Fibroblast of villous mesenchyme (primary cell): ENCODE data around the gene COPS8. TPM values are rescaled to one million over a fixed set of nuclear protein-coding genes. Genes with fewer than 3 reads are reported as not detected.

Source experiments
- DNase-seq: peaks from one replicate; pipeline ENCODE4 v3.0.0-alpha.2; 2010; ENCODE audit warnings: low read depth
- H3K4me3 ChIP-seq: 2 replicates; pipeline ENCODE4 v1.5.1; 2011; ENCODE audit warnings: low read depth, mild to moderate bottlenecking, low read length
- CTCF ChIP-seq: IDR thresholded peaks from 2 replicates; pipeline ENCODE4 v1.5.1; 2012; ENCODE audit warnings: low read depth, mild to moderate bottlenecking, low read length; ENCODE audit not compliant: insufficient read depth
- total RNA-seq: library from RNA; depleted of rRNA; stranded (reverse); fragments of >200 nt; gene quantifications from 2 replicates; pipeline ENCODE4 v1.2.3, GENCODE V29; 2012

Gene COPS8
- total RNA-seq, 1 donor = 98.0 TPM

GRCh38 chr2:237057893-237058300 lies 27.8 kb upstream of the COPS8 start:
- no peak overlapping the region for H3K4me3 ChIP-seq
- no peak for DNase-seq
- no peak for TF ChIP-seq CTCF

GRCh38 chr2:237058423-237058822 lies 27.3 kb upstream of the COPS8 start:
- H3K4me3 ChIP-seq = no peak overlapping the region
- TF ChIP-seq CTCF = no peak
- DNase-seq = no peak

- no peak overlapping the region for H3K4me3 ChIP-seq
- no peak for TF ChIP-seq CTCF
- no peak for DNase-seq
These were observed 26.4 kb upstream of the COPS8 start for GRCh38 chr2:237059155-237059875.

- H3K4me3 ChIP-seq = no peak overlapping the region
- DNase-seq = peak; percentile 68
- peak; percentile 73 for TF ChIP-seq CTCF
These were observed 25.0 kb upstream of the COPS8 start for GRCh38 chr2:237060534-237061312.

- H3K4me3 ChIP-seq = no peak overlapping the region
- no peak for TF ChIP-seq CTCF
These were observed 24.3 kb upstream of the COPS8 start for GRCh38 chr2:237061356-237061755.

GRCh38 chr2:237062585-237062984 lies 23.1 kb upstream of the COPS8 start:
- no peak for TF ChIP-seq CTCF
- H3K4me3 ChIP-seq = no peak overlapping the region
- no peak for DNase-seq

More at GRCh38 chr2:237061356-237061755, 24.3 kb upstream of the COPS8 start:
- DNase-seq = no peak
